H1 (cell line): Measurements from ENCODE around the gene GDF2. TPM values are rescaled to one million over a fixed set of nuclear protein-coding genes. Genes with fewer than 3 reads are reported as not detected.

Source experiments
- CTCF ChIA-PET: fragments of 300-600 bp; sonication (Branson Sonifier 250); formaldehyde crosslinking; loops from one replicate; lab custom pipeline; 2021; ENCODE audit not compliant: partially characterized antibody; lab: Charles Lee
- POLR2A ChIA-PET: fragments of 300-600 bp; sonication (Branson Sonifier 250); formaldehyde crosslinking; loops from one replicate; lab custom pipeline; 2021; ENCODE audit warnings: inconsistent platforms; ENCODE audit not compliant: partially characterized antibody; lab: Charles Lee
- DNase-seq, 2 experiments: peaks; one replicate each; pipeline versions ENCODE4 v3.0.0 to v3.0.0-alpha.2; 2010 to 2022; ENCODE audit warnings: low spot score in 2 of 2, low read depth in 1 of 2, mixed read lengths in 1 of 2
- FAIRE-seq: peaks from 2 replicates; lab custom pipeline; 2011; peaks lifted over from hg19 to GRCh38; lab: Jason Lieb, UNC
- H2AFZ ChIP-seq: 2 replicates; pipeline ENCODE4 v1.8.1; 2012; ENCODE audit warnings: low read length, inconsistent platforms
- H2AK5ac ChIP-seq: 2 replicates; pipeline ENCODE4 v1.6.1; 2013; ENCODE audit warnings: low read depth, low read length
- H2BK120ac ChIP-seq: replicated peaks from 2 replicates; pipeline ENCODE3; 2013; ENCODE audit warnings: low read depth, low read length, inconsistent platforms
- H2BK12ac ChIP-seq: 2 replicates; pipeline ENCODE4 v1.6.1; 2013; ENCODE audit warnings: low read depth, low read length
- H2BK15ac ChIP-seq: 2 replicates; pipeline ENCODE4 v1.6.1; 2013; ENCODE audit warnings: low read length
- H2BK20ac ChIP-seq: 2 replicates; pipeline ENCODE4 v1.6.1; 2013; ENCODE audit warnings: low read length
- H2BK5ac ChIP-seq: 2 replicates; pipeline ENCODE4 v1.6.1; 2013; ENCODE audit warnings: low read depth, low read length
- H3K14ac ChIP-seq: 2 replicates; pipeline ENCODE4 v1.6.1; 2013; ENCODE audit warnings: inconsistent platforms; ENCODE audit not compliant: insufficient read length
- H3K18ac ChIP-seq: 2 replicates; pipeline ENCODE4 v1.6.1; 2013; ENCODE audit warnings: low read length; ENCODE audit errors: extremely low read depth
- H3K23ac ChIP-seq: 2 replicates; pipeline ENCODE4 v1.6.1; 2013; ENCODE audit warnings: inconsistent platforms; ENCODE audit not compliant: insufficient read length
- H3K23me2 ChIP-seq: 2 replicates; pipeline ENCODE4 v1.6.1; 2013; ENCODE audit warnings: low read depth, low read length
- H3K27ac ChIP-seq: 2 replicates; pipeline ENCODE4 v1.6.1; 2011; ENCODE audit warnings: low read depth, low read length, inconsistent platforms
- H3K27me3 ChIP-seq, 4 experiments: replicated peaks in 1 of 4; 1 replicate in 1 of 4; 2 replicates in 3 of 4; pipeline versions ENCODE4 v1.6.1 to v1.8.1; 2011 to 2013; ENCODE audit warnings: low read length in 3 of 4, mild to moderate bottlenecking in 3 of 4, inconsistent platforms in 2 of 4, mixed read lengths in 2 of 4, moderate library complexity in 1 of 4; ENCODE audit not compliant: control insufficient read depth in 3 of 4, insufficient read depth in 3 of 4; ENCODE audit errors: extremely low read depth in 1 of 4
- H3K36me3 ChIP-seq, 4 experiments: 2 replicates each; pipeline versions ENCODE4 v1.6.1 to v1.8.1; 2011 to 2013; ENCODE audit warnings: mild to moderate bottlenecking in 4 of 4, low read length in 3 of 4, moderate library complexity in 2 of 4, control low read depth in 1 of 4, inconsistent platforms in 1 of 4; ENCODE audit not compliant: insufficient read depth in 4 of 4, control insufficient read depth in 2 of 4
- H3K4ac ChIP-seq: replicated peaks from 2 replicates; pipeline ENCODE3; 2013; ENCODE audit warnings: low read length, low read depth, mixed read lengths, inconsistent platforms; ENCODE audit not compliant: insufficient read length
- H3K4me1 ChIP-seq, 4 experiments: replicated peaks in 1 of 4; 1 replicate in 1 of 4; 2 replicates in 3 of 4; pipeline versions ENCODE4 v1.6.1 to v1.8.1; 2011 to 2013; ENCODE audit warnings: low read length in 3 of 4, inconsistent platforms in 2 of 4, mixed read lengths in 1 of 4; ENCODE audit not compliant: insufficient read depth in 4 of 4, control insufficient read depth in 3 of 4
- H3K4me2 ChIP-seq, 2 experiments: 2 replicates each; pipeline versions ENCODE4 v1.6.1 to v1.8.1; 2011 to 2013; ENCODE audit warnings: low read depth in 2 of 2, low read length in 2 of 2, control low read depth in 1 of 2, inconsistent platforms in 1 of 2, mild to moderate bottlenecking in 1 of 2; ENCODE audit not compliant: insufficient read depth in 1 of 2
- H3K4me3 ChIP-seq, 4 experiments: fragments of 200-600, 300-600 bp in 1 of 4; sonication (generic), shearing (Covaris generic), sonication (Bioruptor Twin) in 1 of 4; 2 replicates each; pipeline versions ENCODE4 v1.5.1 to v1.8.1; 2011 to 2016; ENCODE audit warnings: low read length in 4 of 4, low read depth in 3 of 4, control low read depth in 2 of 4, inconsistent platforms in 2 of 4, mild to moderate bottlenecking in 2 of 4, mixed read lengths in 1 of 4, moderate library complexity in 1 of 4; ENCODE audit not compliant: insufficient read depth in 2 of 4; ENCODE audit errors: extremely low read depth in 1 of 4
- H3K56ac ChIP-seq: replicated peaks from 2 replicates; pipeline ENCODE3; 2013; ENCODE audit warnings: low read depth, mild to moderate bottlenecking, mixed read lengths, low read length, inconsistent platforms; ENCODE audit not compliant: insufficient read length
- H3K79me1 ChIP-seq: 2 replicates; pipeline ENCODE4 v1.6.1; 2013; ENCODE audit warnings: low read depth, low read length, control low read depth
- H3K79me2 ChIP-seq, 2 experiments: 2 replicates each; pipeline versions ENCODE4 v1.6.1 to v1.8.1; 2012 to 2013; ENCODE audit warnings: low read length in 2 of 2, mild to moderate bottlenecking in 2 of 2, inconsistent platforms in 1 of 2; ENCODE audit not compliant: insufficient read depth in 2 of 2, control insufficient read depth in 1 of 2
- H3K9ac ChIP-seq, 4 experiments: replicated peaks in 1 of 4; 1 replicate in 1 of 4; 2 replicates in 3 of 4; pipeline versions ENCODE4 v1.6.1 to v1.8.1; 2011 to 2013; ENCODE audit warnings: low read depth in 3 of 4, low read length in 3 of 4, control low read depth in 2 of 4, mild to moderate bottlenecking in 2 of 4, moderate library complexity in 2 of 4, inconsistent platforms in 1 of 4; ENCODE audit errors: extremely low read depth in 1 of 4
- H3K9me3 ChIP-seq, 2 experiments: 2 replicates each; pipeline versions ENCODE4 v1.6.1 to v1.8.1; 2012 to 2013; ENCODE audit warnings: mild to moderate bottlenecking in 2 of 2, moderate library complexity in 2 of 2, control low read depth in 1 of 2, inconsistent platforms in 1 of 2, low read depth in 1 of 2, low read length in 1 of 2, mixed read lengths in 1 of 2; ENCODE audit not compliant: insufficient read depth in 2 of 2
- H4K20me1 ChIP-seq, 2 experiments: replicated peaks in 1 of 2; 2 replicates each; pipeline versions ENCODE3 to v1.8.1; 2011 to 2013; ENCODE audit warnings: inconsistent platforms in 2 of 2, low read length in 2 of 2, mild to moderate bottlenecking in 1 of 2; ENCODE audit not compliant: insufficient read depth in 2 of 2, control insufficient read depth in 1 of 2
- H4K5ac ChIP-seq: 2 replicates; pipeline ENCODE4 v1.6.1; 2013; ENCODE audit warnings: low read length, low read depth, mixed read lengths, inconsistent platforms; ENCODE audit not compliant: insufficient read length
- H4K8ac ChIP-seq: 2 replicates; pipeline ENCODE4 v1.8.0; 2013; ENCODE audit warnings: mild to moderate bottlenecking, moderate library complexity, low read length, inconsistent platforms; ENCODE audit not compliant: insufficient read depth; ENCODE audit errors: extremely low read depth
- H4K91ac ChIP-seq: replicated peaks from 2 replicates; pipeline ENCODE3; 2013; ENCODE audit warnings: low read length, mixed read lengths, inconsistent platforms; ENCODE audit not compliant: insufficient read length
- BACH1 ChIP-seq: IDR thresholded peaks from 2 replicates; pipeline ENCODE4 v1.6.1; 2012; ENCODE audit warnings: low read length, improper control_type of control experiment
- CTCF ChIP-seq, 3 experiments: IDR thresholded peaks; 1 replicate in 2 of 3; 2 replicates in 1 of 3; pipeline versions ENCODE4 v1.5.1 to v1.6.1; 2011; ENCODE audit warnings: low read length in 3 of 3, mild to moderate bottlenecking in 3 of 3, inconsistent platforms in 2 of 3, low read depth in 1 of 3, moderate library complexity in 1 of 3; ENCODE audit not compliant: insufficient read depth in 1 of 3; ENCODE audit errors: control extremely low read depth in 1 of 3
- JUND ChIP-seq: IDR thresholded peaks from 2 replicates; pipeline ENCODE4 v1.6.1; 2011; ENCODE audit warnings: mild to moderate bottlenecking, improper control_type of control experiment, low read length
- RAD21 ChIP-seq, 2 experiments: IDR thresholded peaks in 1 of 2; conservative IDR thresholded peaks in 1 of 2; 2 replicates each; pipeline ENCODE4 v1.6.1; 2011; ENCODE audit warnings: low read depth in 2 of 2, low read length in 2 of 2, improper control_type of control experiment in 1 of 2, inconsistent platforms in 1 of 2, mild to moderate bottlenecking in 1 of 2, moderate library complexity in 1 of 2
- RXRA ChIP-seq: IDR thresholded peaks from 2 replicates; pipeline ENCODE4 v1.6.1; 2011; ENCODE audit warnings: low read depth, mild to moderate bottlenecking, low read length, moderate library complexity; ENCODE audit not compliant: insufficient read depth
- SIN3A ChIP-seq, 2 experiments: IDR thresholded peaks in 1 of 2; conservative IDR thresholded peaks in 1 of 2; 2 replicates each; pipeline ENCODE4 v1.6.1; 2011 to 2012; ENCODE audit warnings: low read length in 2 of 2, improper control_type of control experiment in 1 of 2, low read depth in 1 of 2, mild to moderate bottlenecking in 1 of 2
- TAF7 ChIP-seq: optimal IDR thresholded peaks from 2 replicates; pipeline ENCODE3; 2011; ENCODE audit warnings: low read depth, mild to moderate bottlenecking, inconsistent platforms, low read length, moderate library complexity, borderline replicate concordance
- TBP ChIP-seq: IDR thresholded peaks from 2 replicates; pipeline ENCODE4 v1.6.1; 2011; ENCODE audit warnings: low read depth, low read length, improper control_type of control experiment
- TEAD4 ChIP-seq: IDR thresholded peaks from 2 replicates; pipeline ENCODE4 v1.6.1; 2012; ENCODE audit warnings: low read depth, low read length, inconsistent platforms, mixed read lengths
- WGBS, 2 experiments: shearing (Covaris generic) in 1 of 2; methylation state at CpG; one replicate each; pipeline versions ENCODE4 v1.1.6 to v1.1.7; 2013 to 2015; ENCODE audit warnings: low lambda C conversion rate in 2 of 2, mixed read lengths in 2 of 2, inconsistent platforms in 1 of 2, low coverage in 1 of 2, missing lambda C conversion rate in 1 of 2; ENCODE audit not compliant: insufficient replicate concordance in 2 of 2, insufficient coverage in 1 of 2, insufficient read length in 1 of 2; ENCODE audit errors: extremely low coverage in 1 of 2, missing lambda C conversion rate in 1 of 2; 5-methylcytosine and 5-hydroxymethylcytosine counted together
- polyA plus RNA-seq, 7 experiments: library from polyadenylated mRNA; depleted of rRNA in 3 of 7; stranded (reverse) in 5 of 7; unstranded in 2 of 7; fragments of >200 nt in 5 of 7; fragments of 200-250 nt in 2 of 7; gene quantifications; 1 replicate in 5 of 7; 2 replicates in 1 of 7; 4 replicates in 1 of 7; pipeline versions ENCODE4 v1.2.1 to v1.2.3, GENCODE V29; 2011 to 2013; ENCODE audit warnings: missing spikeins in 2 of 7, mixed read lengths in 2 of 7
- total RNA-seq: library from RNA; stranded (reverse); fragmentation: NEBNext Ultra II Directional; extraction: Animal tissue kit (Norgen Biotek cat#: 25700); gene quantifications from 2 replicates; pipeline ENCODE4 v1.2.1, GENCODE V29; 2021

The GDF2 gene
- total and polyA plus RNA-seq, 2 of the 8 experiments (the other 6 are each of a cell fraction or from before 2014, with no cell fraction given) = not detected

GRCh38 chr10:47361293-47361692 lies 39.0 kb downstream of the GDF2 start:
- Histone ChIP-seq H3K23ac (no peak overlapping the region), H3K4ac (no peak overlapping the region), H2AFZ (no peak overlapping the region), H3K4me1 (peaks cover 2 to 7% (median 3%) of the 10 kb centered on the region in 4 experiments; a peak in 3 of 7 replicates), H4K91ac (no peak overlapping the region), H3K36me3 (no peaks in the 10 kb centered on the region), H2BK12ac (no peak overlapping the region), H4K5ac (no peak overlapping the region), H3K79me2 (no peaks in the 10 kb centered on the region), H3K18ac (no peak overlapping the region), H3K27ac (no peak overlapping the region), H3K4me3 (no peak overlapping the region), H3K23me2 (no peaks in the 10 kb centered on the region), H3K56ac (no peak overlapping the region), H2BK120ac (no peak overlapping the region), H2BK15ac (no peak overlapping the region), H4K20me1 (no peaks in the 10 kb centered on the region), H3K79me1 (no peaks in the 10 kb centered on the region), H3K9ac (no peak overlapping the region), H4K8ac (peak overlapping the region; percentile 28; the same call in 1 of the 2 replicates), H3K27me3 (no peaks in the 10 kb centered on the region), H2BK5ac (no peak overlapping the region), H2BK20ac (no peak overlapping the region), H3K14ac (no peak overlapping the region), H3K9me3 (no peaks in the 10 kb centered on the region), H2AK5ac (no peak overlapping the region), H3K4me2 (no peak overlapping the region)
- DNase-seq (peak; percentile 44 to 93), FAIRE-seq (no peak)
- 38% methylated on average over 9 of the region's 9 CpGs; no CpG with 5 or more reads in 1 of the 2 experiments for WGBS, 2 experiments
- ChIA-PET CTCF (interaction anchor here (0.6 to 8.9 kb wide), 20 partner anchors 12 to 411 kb away, joined by 3 to 132 read pairs (median 3); partner anchors contain the start of gene RBP3), POLR2A (interaction anchor here (1.4 to 1.7 kb wide), 2 partner anchors 13 to 23 kb away, joined by 3 to 4 read pairs; partner anchors contain the start of gene ZNF488)
- TF ChIP-seq TBP (0 out of 2 replicates have a peak, but pooled peaks have one; percentile 36), RAD21 (IDR thresholded peaks at IDR 0.05 in 1 of 2, conservative IDR thresholded peaks at IDR 0.05 in 1 of 2; ENCODE audit: low read depth in 2 of 2, low read length in 2 of 2) (peak; percentile 66 to 79), CTCF (IDR thresholded peaks at IDR 0.05; ENCODE audit: control extremely low read depth in 1 of 3, insufficient read depth in 1 of 3, low read depth in 1 of 3, low read length in 3 of 3) (peak; percentile 81 to 95 (median 91)), SIN3A (conservative IDR thresholded peaks at IDR 0.05 in 1 of 2, IDR thresholded peaks at IDR 0.05 in 1 of 2; ENCODE audit: low read depth in 1 of 2, low read length in 2 of 2) (0 out of 4 replicates have a peak, but pooled peaks of 1 of the 2 experiments have one; percentile 23), BACH1 (no peak), TEAD4 (no peak), JUND (peak; percentile 33; the same call in 1 of the 2 replicates), TAF7 (no peak), RXRA (no peak)
